GM12801 (cell line): ENCODE results near the gene MAD1L1.

Source experiments
- CTCF ChIP-seq: IDR thresholded peaks from one replicate; pipeline ENCODE4 v1.5.1; 2011; ENCODE audit warnings: control low read depth; ENCODE audit not compliant: insufficient read length; ENCODE audit errors: extremely low read depth

MAD1L1 gene

GRCh38 chr7:1785839-1786238, 446.9 kb downstream of the MAD1L1 start:
- no peak for TF ChIP-seq CTCF

- no peak for TF ChIP-seq CTCF
Observed at GRCh38 chr7:1781369-1781768, 451.4 kb downstream of the MAD1L1 start.

GRCh38 chr7:1779445-1779844, 453.3 kb downstream of the MAD1L1 start:
- TF ChIP-seq CTCF, result no peak

- no peak for TF ChIP-seq CTCF
Observed at GRCh38 chr7:1777122-1777521, 455.6 kb downstream of the MAD1L1 start.

GRCh38 chr7:1775389-1775788, 457.4 kb downstream of the MAD1L1 start:
- no peak for TF ChIP-seq CTCF

- no peak for TF ChIP-seq CTCF
Observed at GRCh38 chr7:1770331-1770730, 462.4 kb downstream of the MAD1L1 start.

GRCh38 chr7:1769286-1770200, 463.2 kb downstream of the MAD1L1 start:
- no peak for TF ChIP-seq CTCF
